Measurements from ENCODE around the gene STX1A.

STX1A gene

GRCh38 chr7:73706126-73707044, 13.1 kb downstream of the STX1A start:
- peak; percentile 41 for DNase-seq

DNA sequence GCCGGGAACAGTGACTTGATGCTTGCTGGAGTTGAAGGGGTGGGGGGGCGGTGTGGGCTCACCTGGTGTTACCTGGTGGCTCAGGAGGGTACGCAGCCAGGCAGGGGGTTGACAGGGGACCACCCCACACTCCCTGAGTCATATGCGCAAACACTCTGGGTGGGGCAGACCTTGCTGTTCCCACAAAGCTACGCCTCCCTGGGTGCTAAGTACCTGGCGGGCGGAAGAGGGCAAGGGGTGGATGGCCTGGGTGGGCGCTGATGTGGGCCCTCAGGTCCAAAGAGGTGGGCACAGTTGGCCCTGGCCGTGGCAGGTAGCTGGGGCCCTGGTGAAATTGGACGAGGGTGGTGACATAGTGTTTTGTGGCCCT, 13.9 kb downstream of the STX1A start:
- no peak for DNase-seq

DNA sequence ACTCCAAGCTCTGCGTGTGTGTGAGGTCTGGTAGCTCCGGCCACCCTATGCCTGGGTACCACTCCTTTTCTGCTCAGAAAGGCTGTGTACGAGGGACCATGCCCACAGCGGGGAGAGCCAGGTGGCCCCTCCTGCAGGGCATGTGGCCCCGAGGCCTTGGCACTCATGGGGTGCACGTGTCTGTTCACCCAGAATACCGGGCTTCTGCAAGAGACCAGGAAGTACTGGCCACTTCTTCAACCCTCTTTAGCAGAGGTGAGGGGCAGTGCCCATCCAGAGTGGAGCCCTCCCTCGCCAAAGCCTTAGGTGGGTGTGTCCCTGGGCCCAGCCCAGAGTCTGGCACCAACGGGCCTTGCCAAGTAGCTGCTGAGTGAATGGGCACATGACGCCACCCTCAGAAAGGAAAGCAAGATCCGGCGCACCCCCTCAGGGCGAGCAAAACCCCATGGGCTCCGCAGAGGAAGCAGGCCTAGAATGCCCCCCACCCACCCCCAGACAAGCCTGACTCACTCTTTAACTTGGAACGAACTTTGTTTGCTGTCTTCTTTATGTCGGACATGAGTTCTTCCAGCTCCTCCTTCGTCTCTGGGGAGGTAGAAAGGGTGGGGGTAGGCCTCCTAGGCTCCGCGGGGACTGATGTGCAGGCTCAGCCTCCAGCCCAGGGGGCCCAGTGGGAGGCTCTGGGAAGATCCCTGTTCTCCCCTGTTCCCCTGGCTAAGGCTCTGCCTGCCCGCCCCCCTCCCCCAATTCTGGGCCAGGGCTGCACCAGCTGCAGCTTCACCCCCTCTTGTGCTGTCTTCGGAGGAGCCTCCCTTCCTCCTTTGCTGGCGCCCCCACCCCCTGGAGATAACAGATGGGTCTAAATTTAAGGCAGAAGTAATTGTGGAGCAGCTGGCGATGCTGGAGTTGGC, 14.6 kb downstream of the STX1A start:
- DNase-seq, result peak; percentile 87

- DNase-seq, result peak; percentile 70
These were observed 15.5 kb downstream of the STX1A start for GRCh38 chr7:73703757-73704639.

GRCh38 chr7:73703225-73703624, 16.2 kb downstream of the STX1A start:
- DNase-seq, result no peak

- DNase-seq, result no peak
These were observed 16.8 kb downstream of the STX1A start for GRCh38 chr7:73702665-73703064.

GRCh38 chr7:73702226-73702625, 17.2 kb downstream of the STX1A start:
- DNase-seq, result no peak

DNA sequence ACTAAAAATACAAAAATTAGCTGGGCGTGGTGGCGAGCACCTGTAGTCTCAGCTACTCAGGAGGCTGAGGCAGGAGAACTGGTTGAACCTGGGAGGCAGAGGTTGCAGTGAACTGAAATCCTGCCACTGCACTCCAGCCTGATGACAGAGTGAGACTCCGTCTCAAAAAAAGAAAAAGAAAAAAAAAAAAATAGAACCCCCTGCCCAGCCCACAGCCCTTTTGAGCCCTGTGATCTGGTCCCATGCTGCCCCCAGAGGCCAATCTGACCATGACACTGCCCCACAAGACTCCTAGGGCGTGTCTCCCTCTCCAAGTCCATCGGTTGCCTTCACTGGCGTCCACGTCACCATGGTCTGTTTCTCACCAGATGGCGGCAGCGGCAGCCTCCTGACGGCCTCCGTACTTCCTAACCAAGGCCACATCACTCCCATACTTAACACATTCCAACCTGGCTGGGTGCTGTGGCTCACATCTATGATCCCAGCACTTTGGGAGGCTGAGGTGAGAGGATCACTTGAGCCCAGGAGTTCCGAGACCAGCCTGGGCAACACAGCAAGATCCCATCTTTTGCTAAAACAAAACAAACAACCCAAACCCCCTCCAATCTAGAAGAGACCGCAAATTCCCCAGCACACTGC, 18.0 kb downstream of the STX1A start:
- peak; percentile 70 for DNase-seq

DNA sequence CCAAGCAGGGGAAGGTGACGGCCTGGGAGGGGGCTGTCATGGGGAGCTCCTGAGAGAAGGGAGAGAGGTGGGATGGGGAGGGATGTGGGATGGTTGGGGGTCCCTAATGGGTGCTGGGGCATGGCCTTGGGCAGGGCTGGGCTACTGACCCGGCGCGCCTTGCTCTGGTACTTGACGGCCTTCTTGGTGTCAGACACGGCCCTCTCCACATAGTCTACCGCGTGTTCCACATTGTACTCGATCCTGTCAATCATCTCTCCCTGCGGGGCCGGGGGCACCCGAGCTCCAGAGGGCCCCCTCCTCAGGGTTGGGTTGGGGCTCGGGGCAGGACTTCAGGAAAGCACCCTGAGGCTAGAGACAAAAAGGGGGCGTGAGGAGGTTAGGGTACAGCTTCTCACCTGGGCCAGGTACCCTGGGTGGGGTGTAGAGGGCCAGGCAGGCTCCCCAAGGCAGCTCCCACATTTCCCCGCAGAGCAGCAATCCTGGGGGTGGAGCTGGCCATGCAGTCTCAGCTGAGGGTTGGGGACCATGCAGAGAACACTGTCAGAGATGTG, 18.8 kb downstream of the STX1A start:
- DNase-seq, result no peak

GRCh38 chr7:73700069-73700423, 19.4 kb downstream of the STX1A start:
- no peak for DNase-seq

DNA sequence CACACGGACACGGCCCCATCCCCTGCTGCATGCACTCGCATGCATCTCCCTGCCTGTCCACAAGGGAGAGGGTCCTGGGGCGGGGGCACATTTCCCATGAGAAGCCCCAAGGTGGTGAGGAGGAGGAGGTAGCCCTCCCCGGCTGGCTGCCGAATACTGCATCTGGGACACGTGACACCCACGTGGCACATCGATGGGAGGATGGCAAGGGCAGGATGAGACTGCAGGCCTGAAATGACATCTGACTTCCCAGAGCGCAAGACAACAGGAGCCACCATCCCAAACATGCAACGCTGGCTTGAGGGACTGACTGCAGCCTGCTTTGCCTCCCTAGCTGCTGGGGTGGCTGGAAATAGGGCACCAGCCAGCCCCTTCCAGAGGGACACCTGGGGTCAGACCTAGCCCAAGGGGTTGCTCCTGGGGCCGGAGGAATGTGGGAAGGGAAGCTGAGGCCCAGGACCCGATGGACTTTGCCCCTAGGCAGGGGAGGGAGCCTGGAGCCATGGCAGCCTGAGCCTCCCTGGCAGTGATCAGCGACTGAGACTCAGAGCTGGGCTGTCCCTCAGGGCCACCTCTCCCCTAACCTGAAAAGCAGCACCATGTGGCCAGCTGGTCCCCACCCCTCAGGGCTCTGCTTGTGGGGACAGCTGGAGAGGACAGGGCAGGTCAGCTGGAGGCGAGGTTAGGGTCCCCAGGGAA, 19.9 kb downstream of the STX1A start:
- DNase-seq, result no peak

DNA sequence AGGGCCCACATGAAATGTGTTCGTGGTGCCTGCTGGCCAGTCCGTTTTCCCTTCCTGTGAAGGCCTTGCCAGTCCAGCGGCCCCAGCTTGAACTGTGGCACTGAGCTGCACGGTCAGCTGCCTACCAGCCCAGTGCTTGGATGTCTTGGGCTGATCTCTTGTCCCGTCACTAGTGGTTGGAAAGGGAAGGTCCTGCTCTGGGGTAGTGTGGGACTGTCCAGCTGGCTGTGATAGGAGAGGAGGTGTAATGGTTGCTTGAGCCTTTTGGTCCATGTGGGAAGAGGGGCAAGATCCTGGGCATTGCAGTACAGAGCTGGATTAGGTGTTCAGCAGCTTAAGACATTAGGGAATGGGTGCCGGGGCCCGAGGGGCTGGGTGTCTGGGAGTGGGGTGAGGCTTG, 21.1 kb downstream of the STX1A start:
- no peak for DNase-seq

- DNase-seq, result no peak
These were observed 23.1 kb downstream of the STX1A start for GRCh38 chr7:73696372-73696771.

DNA sequence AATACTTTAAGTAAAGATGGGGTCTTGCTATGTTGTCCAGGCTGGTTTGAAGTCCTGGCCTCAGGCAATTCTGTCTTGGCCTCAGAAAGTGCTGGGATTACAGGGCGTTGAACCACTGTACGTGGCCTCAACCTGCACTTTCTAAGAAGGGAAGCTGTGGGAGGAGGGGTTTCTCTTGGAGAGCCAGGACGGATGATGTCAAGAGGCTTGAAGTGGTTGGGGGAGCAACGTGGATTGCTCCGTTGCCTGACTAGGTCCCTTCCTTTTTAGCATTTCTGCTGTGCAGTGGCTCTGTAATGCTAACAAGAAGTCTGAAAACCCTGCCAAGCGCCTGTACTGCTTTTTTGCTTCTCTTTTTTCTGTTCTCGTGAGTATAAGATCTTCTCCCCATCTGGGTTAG, 28.8 kb downstream of the STX1A start:
- no peak for DNase-seq

GRCh38 chr7:73688288-73688687, 31.2 kb downstream of the STX1A start:
- DNase-seq, result no peak

DNA sequence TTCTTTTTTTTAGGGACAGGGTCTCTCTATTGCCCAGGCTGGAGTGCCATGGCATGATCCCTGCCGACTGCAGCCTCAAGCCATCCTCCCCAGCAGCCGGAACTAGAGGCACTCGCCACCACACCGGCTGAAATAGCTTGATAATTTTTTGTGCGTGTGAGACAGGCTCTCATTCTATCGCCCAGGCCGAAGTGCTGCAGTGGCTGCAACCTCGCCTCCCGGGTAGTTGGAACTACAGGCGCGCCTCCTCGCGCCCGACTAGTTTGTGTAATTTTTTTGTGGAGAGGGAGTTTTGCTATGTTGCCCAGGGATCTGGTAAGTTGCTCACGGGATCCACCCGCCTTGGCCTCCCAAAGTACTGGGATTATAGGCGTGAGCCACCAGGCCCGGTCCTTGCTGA, 34.2 kb downstream of the STX1A start:
- no peak for DNase-seq

GRCh38 chr7:73683788-73684693, 35.4 kb downstream of the STX1A start:
- DNase-seq, result no peak

DNA sequence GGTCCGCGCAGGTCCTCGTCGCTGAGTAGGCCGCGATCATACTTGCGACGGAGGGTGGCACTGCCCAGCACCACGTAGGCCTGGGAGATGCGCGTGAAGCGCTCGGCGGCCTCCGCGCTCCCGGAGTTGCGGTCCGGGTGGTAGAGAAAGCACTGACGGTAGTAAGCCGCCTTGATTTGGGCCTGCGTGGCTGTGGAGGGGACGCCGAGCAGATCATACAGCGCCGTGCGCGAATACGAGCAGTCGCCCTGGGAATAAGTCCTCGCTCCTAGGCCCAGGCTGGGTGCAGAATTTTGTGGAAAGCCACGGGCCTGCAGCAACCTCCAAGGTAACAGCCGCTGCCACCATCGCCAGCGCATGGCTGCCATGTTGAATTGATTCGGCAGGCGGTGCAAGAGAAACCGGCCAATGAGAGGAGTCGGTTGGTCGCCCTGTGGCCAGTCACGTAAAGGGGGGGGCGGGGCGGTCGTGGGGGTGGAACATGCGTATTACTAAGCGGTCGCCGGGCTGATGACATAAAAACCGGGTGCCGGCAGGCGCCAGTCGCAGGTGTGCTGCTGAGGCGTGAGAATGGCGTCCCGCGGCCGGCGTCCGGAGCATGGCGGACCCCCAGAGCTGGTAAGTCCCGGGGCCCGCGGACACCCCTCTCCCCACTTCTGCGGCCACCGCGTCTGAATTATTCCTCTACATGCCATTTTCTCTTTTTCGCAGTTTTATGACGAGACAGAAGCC, 36.2 kb downstream of the STX1A start, which contains the start of the genes BUD23 and DNAJC30:
TSS of gene BUD23 (plus strand) at position 542 of the 732 bp plus-strand sequence. CDS start at position 571, 29 bp downstream.
TSS of gene DNAJC30 (minus strand) at position 398 of the 732 bp plus-strand sequence. CDS start at position 368, 30 bp downstream.
- DNase-seq, result peak; percentile 95

DNA sequence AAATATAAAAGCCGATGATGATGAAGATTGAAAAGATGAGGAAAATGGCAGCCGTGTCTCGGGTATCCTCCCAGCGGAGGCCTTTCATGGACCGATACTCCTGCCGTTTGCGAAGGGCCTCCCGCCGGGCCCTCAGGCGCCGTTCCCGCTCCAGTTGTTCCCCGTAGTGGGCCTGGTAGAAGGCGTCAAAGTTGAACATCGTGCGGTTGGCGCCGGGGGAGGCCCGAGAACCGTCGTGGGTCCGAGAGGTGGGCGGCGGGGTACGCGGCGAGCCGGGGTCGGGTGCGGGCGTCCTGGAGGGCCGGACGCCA, 36.8 kb downstream of the STX1A start:
- no peak for DNase-seq
